Osteoblast (primary cell): ENCODE results near the gene KIAA0753. TPM values are rescaled to one million over a fixed set of nuclear protein-coding genes. Genes with fewer than 3 reads are reported as not detected.

Source experiments
- DNase-seq: peaks from one replicate; pipeline ENCODE4 v3.0.0; 2011; ENCODE audit warnings: low spot score, mixed read lengths; ENCODE audit not compliant: insufficient read length; ENCODE audit errors: missing footprints
- H2AFZ ChIP-seq: 2 replicates; pipeline ENCODE4 v1.6.0; 2011; ENCODE audit warnings: mild to moderate bottlenecking, low read length
- H3K27ac ChIP-seq: 2 replicates; pipeline ENCODE4 v1.5.1; 2011; ENCODE audit warnings: mild to moderate bottlenecking, low read depth, low read length, moderate library complexity
- H3K27me3 ChIP-seq: 2 replicates; pipeline ENCODE4 v1.6.0; 2012; ENCODE audit warnings: mild to moderate bottlenecking, control low read depth, inconsistent platforms, low read length, moderate library complexity; ENCODE audit not compliant: insufficient read depth
- H3K36me3 ChIP-seq: 2 replicates; pipeline ENCODE4 v1.5.1; 2011; ENCODE audit warnings: mild to moderate bottlenecking, low read length, control low read depth, moderate library complexity; ENCODE audit not compliant: insufficient read depth
- H3K4me1 ChIP-seq: 2 replicates; pipeline ENCODE4 v1.5.1; 2011; ENCODE audit warnings: mild to moderate bottlenecking, low read length, control low read depth, moderate library complexity; ENCODE audit not compliant: insufficient read depth
- H3K4me2 ChIP-seq: 2 replicates; pipeline ENCODE4 v1.6.0; 2011; ENCODE audit warnings: mild to moderate bottlenecking, low read length; ENCODE audit not compliant: insufficient read depth
- H3K4me3 ChIP-seq: fragments of 200-600 bp; sonication (generic); 3 replicates; pipeline ENCODE4 v1.5.1; 2012; ENCODE audit warnings: mild to moderate bottlenecking, low read length, inconsistent platforms; ENCODE audit not compliant: insufficient read depth
- H3K79me2 ChIP-seq: 2 replicates; pipeline ENCODE4 v1.6.0; 2012; ENCODE audit warnings: mild to moderate bottlenecking, low read length, control low read depth, inconsistent platforms; ENCODE audit not compliant: insufficient read depth
- H3K9me3 ChIP-seq: 2 replicates; pipeline ENCODE4 v1.5.1; 2011; ENCODE audit warnings: low read depth, low read length, control low read depth
- H4K20me1 ChIP-seq: 2 replicates; pipeline ENCODE4 v1.6.0; 2012; ENCODE audit warnings: mild to moderate bottlenecking, low read length, control low read depth; ENCODE audit not compliant: insufficient read depth
- total RNA-seq: library from RNA; depleted of rRNA; stranded (reverse); fragments of >200 nt; gene quantifications from 2 replicates; pipeline ENCODE4 v1.2.3, GENCODE V29; 2012
- TF ChIP-seq, protein P1 (sequence below): IDR thresholded peaks from 2 replicates; pipeline ENCODE4 v1.5.1; 2011; ENCODE audit warnings: mild to moderate bottlenecking, low read depth, low read length, moderate library complexity; ENCODE audit errors: extremely low read depth

The KIAA0753 gene
- total RNA-seq, 1 donor = 17.0 TPM

DNA sequence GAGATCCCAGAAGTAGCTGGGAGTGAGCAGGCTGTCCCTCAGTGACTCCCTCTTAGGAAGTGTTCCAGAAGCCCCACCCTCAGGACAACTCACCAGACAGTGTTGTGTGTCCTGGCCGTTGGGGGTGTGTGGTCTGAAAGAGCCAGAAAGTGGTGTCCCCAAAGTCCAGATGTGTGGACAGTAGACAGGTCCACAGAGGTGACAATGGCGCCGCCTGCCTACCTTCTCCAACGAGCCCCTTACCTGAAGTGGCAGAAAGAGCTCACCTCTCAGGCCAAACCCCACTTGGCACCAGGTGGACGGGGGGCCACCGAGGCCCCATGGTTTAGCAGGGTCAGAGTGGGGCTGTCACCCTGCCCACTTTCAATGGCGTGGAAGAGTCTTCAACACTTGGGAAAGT lies 30.9 kb upstream of the KIAA0753 start:
- TF ChIP-seq, protein P1, sequence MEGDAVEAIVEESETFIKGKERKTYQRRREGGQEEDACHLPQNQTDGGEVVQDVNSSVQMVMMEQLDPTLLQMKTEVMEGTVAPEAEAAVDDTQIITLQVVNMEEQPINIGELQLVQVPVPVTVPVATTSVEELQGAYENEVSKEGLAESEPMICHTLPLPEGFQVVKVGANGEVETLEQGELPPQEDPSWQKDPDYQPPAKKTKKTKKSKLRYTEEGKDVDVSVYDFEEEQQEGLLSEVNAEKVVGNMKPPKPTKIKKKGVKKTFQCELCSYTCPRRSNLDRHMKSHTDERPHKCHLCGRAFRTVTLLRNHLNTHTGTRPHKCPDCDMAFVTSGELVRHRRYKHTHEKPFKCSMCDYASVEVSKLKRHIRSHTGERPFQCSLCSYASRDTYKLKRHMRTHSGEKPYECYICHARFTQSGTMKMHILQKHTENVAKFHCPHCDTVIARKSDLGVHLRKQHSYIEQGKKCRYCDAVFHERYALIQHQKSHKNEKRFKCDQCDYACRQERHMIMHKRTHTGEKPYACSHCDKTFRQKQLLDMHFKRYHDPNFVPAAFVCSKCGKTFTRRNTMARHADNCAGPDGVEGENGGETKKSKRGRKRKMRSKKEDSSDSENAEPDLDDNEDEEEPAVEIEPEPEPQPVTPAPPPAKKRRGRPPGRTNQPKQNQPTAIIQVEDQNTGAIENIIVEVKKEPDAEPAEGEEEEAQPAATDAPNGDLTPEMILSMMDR = no peak
- Histone ChIP-seq H3K27me3 (peaks cover 30% of the 10 kb centered on the region), H4K20me1 (no peaks in the 10 kb centered on the region), H3K4me1 (no peaks in the 10 kb centered on the region), H3K9me3 (no peaks in the 10 kb centered on the region), H3K27ac (no peak overlapping the region), H3K79me2 (no peaks in the 10 kb centered on the region), H3K36me3 (no peaks in the 10 kb centered on the region), H3K4me3 (no peak overlapping the region), H3K4me2 (no peak overlapping the region), H2AFZ (no peak overlapping the region)
- DNase-seq = no peak

DNA sequence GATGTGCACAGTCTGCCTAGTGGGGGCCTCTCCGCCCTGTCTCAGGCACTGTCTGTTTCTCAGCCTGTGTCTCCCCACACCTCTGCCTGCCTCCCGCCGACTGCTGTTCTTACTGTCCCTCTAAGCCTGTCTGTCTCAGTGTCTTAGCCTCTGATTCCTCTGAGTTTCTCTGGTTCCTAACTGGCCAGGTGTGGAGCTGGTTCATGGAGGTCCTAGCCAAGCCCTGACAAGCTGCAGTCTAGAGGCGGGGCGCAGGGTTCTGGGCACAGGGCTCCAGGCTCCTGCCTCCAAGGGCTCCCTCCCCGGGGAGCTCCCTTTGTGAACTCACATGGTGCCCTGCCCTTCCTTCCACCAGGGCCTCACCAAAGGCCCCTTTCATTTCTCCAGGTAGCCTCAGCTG lies 30.5 kb upstream of the KIAA0753 start:
- Histone ChIP-seq H3K9me3 (no peaks in the 10 kb centered on the region), H4K20me1 (no peaks in the 10 kb centered on the region), H2AFZ (no peak overlapping the region), H3K27me3 (peaks cover 26% of the 10 kb centered on the region), H3K4me2 (no peak overlapping the region), H3K4me1 (no peaks in the 10 kb centered on the region), H3K27ac (no peak overlapping the region), H3K36me3 (no peaks in the 10 kb centered on the region), H3K4me3 (no peak overlapping the region), H3K79me2 (no peaks in the 10 kb centered on the region)
- no peak for DNase-seq
- TF ChIP-seq, protein P1 = no peak

GRCh38 chr17:6670571-6670970 lies 30.1 kb upstream of the KIAA0753 start:
- Histone ChIP-seq H3K79me2 (no peaks in the 10 kb centered on the region), H3K27me3 (peaks cover 21% of the 10 kb centered on the region), H3K4me3 (no peak overlapping the region), H3K4me1 (no peaks in the 10 kb centered on the region), H2AFZ (no peak overlapping the region), H3K27ac (no peak overlapping the region), H3K9me3 (no peaks in the 10 kb centered on the region), H3K4me2 (no peak overlapping the region), H4K20me1 (no peaks in the 10 kb centered on the region), H3K36me3 (no peaks in the 10 kb centered on the region)
- no peak for DNase-seq
- TF ChIP-seq, protein P1 = no peak

GRCh38 chr17:6669479-6670212 lies 29.1 kb upstream of the KIAA0753 start:
- Histone ChIP-seq H3K4me1 (no peaks in the 10 kb centered on the region), H3K79me2 (no peaks in the 10 kb centered on the region), H3K4me3 (no peak overlapping the region), H3K27ac (no peak overlapping the region), H2AFZ (no peak overlapping the region), H3K36me3 (no peaks in the 10 kb centered on the region), H3K4me2 (no peak overlapping the region), H4K20me1 (no peaks in the 10 kb centered on the region), H3K27me3 (peaks cover 21% of the 10 kb centered on the region), H3K9me3 (no peaks in the 10 kb centered on the region)
- DNase-seq = no peak
- TF ChIP-seq, protein P1 = no peak
